HG02884 (cell line): ENCODE measurements around the gene GOLGA2.

Experiments
- ATAC-seq: cut with Tn5 transposase; IDR thresholded peaks from one replicate; pipeline ENCODE4 v1.9.1; 2021; ENCODE audit warnings: mild to moderate bottlenecking, moderate library complexity; ENCODE audit not compliant: unreplicated experiment

The GOLGA2 gene

GRCh38 chr9:128215491-128216409 lies 60.1 kb downstream of the GOLGA2 start:
- no peak for ATAC-seq

GRCh38 chr9:128214571-128215490 lies 61.0 kb downstream of the GOLGA2 start:
- ATAC-seq: no peak

- no peak for ATAC-seq
Measured at GRCh38 chr9:128213746-128214497, 61.9 kb downstream of the GOLGA2 start.

- ATAC-seq: no peak
Measured at GRCh38 chr9:128211981-128212281, 63.9 kb downstream of the GOLGA2 start.

GRCh38 chr9:128211186-128211980 lies 64.4 kb downstream of the GOLGA2 start:
- ATAC-seq: no peak

- ATAC-seq: no peak
Measured at GRCh38 chr9:128208946-128209669, 66.7 kb downstream of the GOLGA2 start.

- no peak for ATAC-seq
Measured at GRCh38 chr9:128208386-128208785, 67.4 kb downstream of the GOLGA2 start.

GRCh38 chr9:128206916-128207910 lies 68.6 kb downstream of the GOLGA2 start:
- ATAC-seq: no peak

- no peak for ATAC-seq
Measured at GRCh38 chr9:128206484-128206883, 69.3 kb downstream of the GOLGA2 start.
